MM.1S (cell line): Measurements from ENCODE around the gene UBASH3A.

Experiments used
- CTCF ChIP-seq: fragments of 300-600 bp; sonication (generic); IDR thresholded peaks from 2 replicates; pipeline ENCODE4 v1.5.1; 2016; ENCODE audit warnings: antibody characterized with exemption, low read length, mixed read lengths
- EZH2 ChIP-seq: fragments of 300-600 bp; sonication (generic); optimal IDR thresholded peaks from 2 replicates; pipeline ENCODE3; 2017; ENCODE audit warnings: low read depth, mild to moderate bottlenecking, antibody characterized with exemption, low read length, mixed read lengths

GRCh38 chr21:42413093-42413492 lies 9.4 kb downstream of the UBASH3A start:
- no peak for TF ChIP-seq CTCF
- TF ChIP-seq EZH2 = no peak
